HTR-8/SVneo (cell line): Measurements from ENCODE around the gene ZNF646.

Source experiments
- DNase-seq: peaks from one replicate; pipeline ENCODE4 v3.0.0; 2011; ENCODE audit warnings: low spot score, mixed read lengths; ENCODE audit not compliant: insufficient read length
- FAIRE-seq: peaks from 2 replicates; lab custom pipeline; 2011; peaks lifted over from hg19 to GRCh38; lab: Jason Lieb, UNC

Gene ZNF646, protein sequence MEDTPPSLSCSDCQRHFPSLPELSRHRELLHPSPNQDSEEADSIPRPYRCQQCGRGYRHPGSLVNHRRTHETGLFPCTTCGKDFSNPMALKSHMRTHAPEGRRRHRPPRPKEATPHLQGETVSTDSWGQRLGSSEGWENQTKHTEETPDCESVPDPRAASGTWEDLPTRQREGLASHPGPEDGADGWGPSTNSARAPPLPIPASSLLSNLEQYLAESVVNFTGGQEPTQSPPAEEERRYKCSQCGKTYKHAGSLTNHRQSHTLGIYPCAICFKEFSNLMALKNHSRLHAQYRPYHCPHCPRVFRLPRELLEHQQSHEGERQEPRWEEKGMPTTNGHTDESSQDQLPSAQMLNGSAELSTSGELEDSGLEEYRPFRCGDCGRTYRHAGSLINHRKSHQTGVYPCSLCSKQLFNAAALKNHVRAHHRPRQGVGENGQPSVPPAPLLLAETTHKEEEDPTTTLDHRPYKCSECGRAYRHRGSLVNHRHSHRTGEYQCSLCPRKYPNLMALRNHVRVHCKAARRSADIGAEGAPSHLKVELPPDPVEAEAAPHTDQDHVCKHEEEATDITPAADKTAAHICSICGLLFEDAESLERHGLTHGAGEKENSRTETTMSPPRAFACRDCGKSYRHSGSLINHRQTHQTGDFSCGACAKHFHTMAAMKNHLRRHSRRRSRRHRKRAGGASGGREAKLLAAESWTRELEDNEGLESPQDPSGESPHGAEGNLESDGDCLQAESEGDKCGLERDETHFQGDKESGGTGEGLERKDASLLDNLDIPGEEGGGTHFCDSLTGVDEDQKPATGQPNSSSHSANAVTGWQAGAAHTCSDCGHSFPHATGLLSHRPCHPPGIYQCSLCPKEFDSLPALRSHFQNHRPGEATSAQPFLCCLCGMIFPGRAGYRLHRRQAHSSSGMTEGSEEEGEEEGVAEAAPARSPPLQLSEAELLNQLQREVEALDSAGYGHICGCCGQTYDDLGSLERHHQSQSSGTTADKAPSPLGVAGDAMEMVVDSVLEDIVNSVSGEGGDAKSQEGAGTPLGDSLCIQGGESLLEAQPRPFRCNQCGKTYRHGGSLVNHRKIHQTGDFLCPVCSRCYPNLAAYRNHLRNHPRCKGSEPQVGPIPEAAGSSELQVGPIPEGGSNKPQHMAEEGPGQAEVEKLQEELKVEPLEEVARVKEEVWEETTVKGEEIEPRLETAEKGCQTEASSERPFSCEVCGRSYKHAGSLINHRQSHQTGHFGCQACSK (N-terminal part only)

DNA sequence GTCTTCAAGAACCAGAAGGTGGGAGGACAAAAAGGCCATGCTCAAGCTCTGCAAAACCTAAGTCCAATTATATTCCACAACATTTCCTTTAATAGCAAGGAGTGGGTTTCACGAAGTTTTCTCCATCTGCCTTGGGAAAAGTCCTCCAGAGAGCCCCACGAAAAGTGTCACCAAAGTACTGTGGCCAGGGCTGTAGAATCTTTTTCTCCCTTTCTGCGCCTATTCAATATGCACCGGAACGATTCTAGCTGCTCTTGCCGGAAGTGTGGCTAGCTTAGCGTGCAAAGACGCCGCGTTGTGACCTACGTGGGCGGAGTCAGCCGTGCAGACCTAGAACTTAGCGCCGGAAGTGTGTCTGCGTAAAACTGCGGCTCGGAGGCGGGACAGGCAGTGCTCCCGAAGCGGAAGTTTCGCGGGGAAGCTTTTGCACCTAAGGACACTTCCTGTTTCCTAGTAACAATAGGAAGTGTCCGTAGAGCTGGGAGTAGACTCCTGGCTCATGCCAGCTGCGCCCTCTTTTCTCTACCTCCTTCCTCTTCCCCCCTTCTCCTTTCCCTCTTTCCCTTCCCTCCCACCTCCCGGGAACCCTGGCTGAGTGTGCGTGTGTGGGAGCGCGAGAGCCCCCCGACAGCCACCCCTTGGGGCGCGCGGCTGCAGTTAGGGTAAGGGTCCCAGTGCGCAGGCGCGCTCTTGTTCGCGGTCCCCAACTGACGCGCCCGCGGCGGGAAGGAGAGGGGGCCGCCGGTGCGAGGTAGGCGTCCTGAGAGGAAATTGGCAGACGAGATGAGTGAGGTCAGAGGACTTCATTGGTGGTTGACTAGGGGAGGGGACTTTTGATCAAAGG, at the start of gene ZNF646, which contains the start of gene ZNF668:
Gene ZNF646 (plus strand): TSS at position 453 of the 844 bp plus-strand sequence. CDS start 1,903 bp downstream, outside the sequence.
Gene ZNF668 (minus strand): TSS at position 271 of the 844 bp plus-strand sequence. CDS start 9,781 bp downstream, outside the sequence.
- DNase-seq: peak; percentile 97
- FAIRE-seq: peak; percentile 59

DNA sequence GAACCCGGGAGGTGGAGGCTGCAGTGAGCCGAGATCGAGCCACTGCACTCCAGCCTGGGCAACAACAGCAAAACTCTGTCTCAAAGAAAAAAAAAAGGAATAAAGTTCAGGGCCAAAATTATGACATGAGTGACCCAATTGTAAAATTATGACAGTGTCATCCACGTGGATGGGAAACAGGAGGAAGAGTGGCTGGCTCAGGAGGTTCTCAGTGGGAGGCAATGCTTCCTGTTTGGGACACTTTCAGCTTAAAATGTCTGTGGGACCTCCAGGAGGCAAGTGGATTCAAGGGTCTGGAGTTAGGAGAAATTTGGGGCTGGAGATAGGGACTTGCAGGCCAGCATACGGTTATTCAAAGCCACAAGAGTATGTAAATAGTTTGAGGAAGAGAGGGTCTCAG, 48.9 kb upstream of the ZNF646 start:
- no peak for FAIRE-seq
- no peak for DNase-seq

DNA sequence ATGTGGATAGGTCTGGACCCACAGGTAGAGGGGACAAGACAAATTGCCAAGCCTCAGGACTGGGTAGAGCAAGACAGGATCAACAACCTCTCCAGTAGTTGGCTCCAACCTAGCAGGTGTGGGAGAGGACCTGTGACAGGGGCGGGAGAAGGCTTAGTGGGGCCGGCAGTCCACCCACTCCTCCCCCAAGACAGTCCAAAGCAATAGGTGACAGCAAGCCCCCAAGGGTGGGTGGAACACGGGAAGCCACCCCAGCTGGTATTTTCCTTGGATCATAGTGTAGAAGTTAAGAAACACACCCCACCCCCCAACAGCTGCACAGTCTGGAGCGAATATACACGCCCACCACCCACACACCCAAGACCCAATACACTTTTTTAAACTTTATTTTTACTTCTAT, 45.0 kb upstream of the ZNF646 start:
- FAIRE-seq: no peak
- DNase-seq: no peak

DNA sequence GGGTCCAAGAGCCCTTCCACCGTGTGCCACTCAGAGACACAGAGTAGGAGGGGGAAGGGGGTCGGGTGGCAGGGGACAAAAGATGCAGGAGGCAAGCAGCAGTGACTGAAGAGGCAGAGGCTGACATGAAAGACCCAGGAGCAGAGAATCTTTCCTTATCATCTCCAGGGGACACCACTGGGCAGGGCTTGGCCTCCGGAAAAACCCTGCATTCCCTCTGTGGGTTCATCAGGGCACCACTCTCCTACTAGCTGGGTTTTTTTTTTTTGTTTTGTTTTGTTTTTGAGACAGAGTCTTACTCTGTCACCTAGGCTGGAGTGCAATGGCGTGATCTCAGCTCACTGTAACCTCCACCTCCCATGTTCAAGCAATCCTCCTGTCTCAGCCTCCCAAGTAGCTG, 42.9 kb upstream of the ZNF646 start:
- no peak for DNase-seq
- no peak for FAIRE-seq

DNA sequence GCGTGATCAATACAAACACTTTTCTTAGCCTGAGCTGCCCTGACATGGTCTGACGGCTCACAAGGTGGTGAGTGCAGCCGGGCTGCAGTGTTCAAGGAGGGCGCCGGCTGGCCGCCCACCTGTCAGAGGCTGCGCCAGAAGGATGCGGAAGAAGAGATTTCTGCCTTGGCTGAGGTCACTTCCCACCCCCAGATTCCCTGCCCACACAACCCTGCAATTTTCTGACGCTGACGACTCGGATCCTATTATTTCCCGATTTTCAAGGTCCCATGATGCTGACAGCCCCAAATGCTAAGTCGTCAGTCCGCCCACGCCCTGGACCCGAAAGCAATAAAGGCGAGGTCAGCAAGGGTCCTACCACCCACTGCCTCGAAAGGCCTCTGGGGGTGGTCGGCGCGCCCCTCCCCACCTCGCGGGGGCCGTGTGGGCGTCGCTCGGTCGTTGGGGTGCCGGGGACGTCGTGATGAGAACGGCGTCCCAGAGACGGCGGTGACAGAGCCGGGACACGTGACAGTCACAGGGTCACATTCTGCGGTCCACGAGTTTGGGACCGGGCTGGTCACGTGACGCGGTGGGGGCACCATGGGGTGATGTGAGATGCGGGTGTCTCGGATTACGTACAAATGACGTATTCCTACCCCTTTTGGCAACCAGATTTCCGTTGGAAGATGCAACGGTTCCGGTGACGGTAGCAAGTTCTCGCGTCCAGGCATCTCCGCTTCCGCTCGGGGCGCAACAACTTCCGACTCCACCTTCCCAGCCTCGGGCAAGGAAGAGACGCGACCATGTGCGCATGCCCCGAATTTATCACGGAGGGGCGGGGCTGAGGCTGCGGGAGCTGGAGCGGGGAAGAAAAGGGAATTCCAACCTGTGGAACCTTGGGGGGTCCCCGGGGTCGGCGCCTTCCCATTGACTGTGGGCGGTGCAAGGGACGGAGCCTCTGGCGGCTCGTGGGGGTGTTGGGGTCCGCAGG, 41.2 kb upstream of the ZNF646 start, which contains the start of gene STX4:
Gene STX4 (plus strand): TSS at position 823 of the 973 bp plus-strand sequence. CDS start 248 bp downstream, outside the sequence.
- FAIRE-seq: peak; percentile 98
- DNase-seq: peak; percentile 98

DNA sequence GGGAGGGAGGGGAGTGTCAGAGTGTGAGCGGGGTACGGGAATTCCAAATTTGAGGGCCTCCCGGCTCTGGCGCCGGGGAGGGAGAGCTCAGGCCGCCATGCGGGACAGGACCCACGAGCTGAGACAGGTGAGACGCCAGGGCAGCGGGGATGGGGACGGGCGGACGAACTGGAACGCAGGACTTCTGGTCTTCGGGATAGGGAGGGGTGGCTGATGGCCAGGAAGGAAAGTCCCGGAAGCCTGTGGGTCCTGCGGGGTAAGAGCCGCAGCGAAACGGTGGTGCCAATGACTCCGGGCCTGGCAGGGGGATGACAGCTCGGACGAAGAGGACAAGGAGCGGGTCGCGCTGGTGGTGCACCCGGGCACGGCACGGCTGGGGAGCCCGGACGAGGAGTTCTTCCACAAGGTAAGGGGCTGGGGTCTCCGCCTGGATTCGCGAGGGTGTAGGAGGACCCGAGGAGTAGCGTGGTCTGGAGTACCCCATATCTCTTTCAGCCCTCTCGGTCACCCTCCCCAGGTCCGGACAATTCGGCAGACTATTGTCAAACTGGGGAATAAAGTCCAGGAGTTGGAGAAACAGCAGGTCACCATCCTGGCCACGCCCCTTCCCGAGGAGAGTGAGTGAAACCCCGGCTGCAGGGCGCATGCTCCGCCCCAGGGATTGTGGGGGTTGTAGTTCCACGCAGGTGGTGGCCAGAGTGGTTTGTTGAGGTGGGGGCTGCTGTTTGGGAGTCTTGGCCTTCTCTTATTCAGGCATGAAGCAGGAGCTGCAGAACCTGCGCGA, 40.3 kb upstream of the ZNF646 start:
- DNase-seq (peak; percentile 99), FAIRE-seq (no peak)

DNA sequence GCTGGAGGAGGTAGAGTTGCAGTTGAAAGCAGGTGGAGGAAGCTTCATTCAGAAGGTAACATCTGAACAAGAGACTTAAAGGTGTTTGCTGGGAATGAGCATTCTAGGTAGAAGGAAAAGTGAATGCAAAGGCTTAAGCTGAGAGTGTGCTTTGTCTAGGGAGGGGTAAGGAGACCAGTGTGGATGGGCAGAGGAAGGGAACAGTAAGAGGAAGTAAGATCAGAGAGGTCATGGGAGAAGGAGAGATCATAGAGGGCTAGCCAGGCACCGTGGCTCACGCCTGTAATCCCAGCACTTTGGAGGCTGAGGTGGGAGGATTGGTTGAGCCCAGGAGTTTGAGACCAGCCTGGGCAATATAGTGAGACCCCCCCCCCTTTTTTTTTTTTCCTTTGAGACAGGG, 37.5 kb upstream of the ZNF646 start:
- DNase-seq: no peak
- FAIRE-seq: no peak

DNA sequence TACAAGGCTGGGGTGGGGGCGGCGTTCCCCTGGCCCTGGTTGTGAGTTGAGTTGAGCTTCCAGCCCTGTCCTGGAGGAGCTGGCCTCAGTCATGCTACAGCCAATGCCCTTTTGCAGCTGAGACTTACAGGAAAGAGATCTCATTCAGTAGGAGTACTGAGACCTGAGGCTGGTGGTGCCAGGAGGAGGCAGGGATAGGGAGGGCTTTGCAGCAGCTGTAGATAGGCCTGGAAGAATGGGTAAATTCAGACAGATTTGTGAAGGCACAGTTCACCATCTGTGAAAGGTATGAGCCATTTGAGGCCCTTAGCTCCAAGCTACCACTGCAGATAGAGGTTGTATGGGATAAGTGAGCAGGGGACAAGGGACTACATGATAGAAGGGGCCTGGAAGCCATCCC, 35.2 kb upstream of the ZNF646 start:
- FAIRE-seq: no peak
- DNase-seq: no peak

DNA sequence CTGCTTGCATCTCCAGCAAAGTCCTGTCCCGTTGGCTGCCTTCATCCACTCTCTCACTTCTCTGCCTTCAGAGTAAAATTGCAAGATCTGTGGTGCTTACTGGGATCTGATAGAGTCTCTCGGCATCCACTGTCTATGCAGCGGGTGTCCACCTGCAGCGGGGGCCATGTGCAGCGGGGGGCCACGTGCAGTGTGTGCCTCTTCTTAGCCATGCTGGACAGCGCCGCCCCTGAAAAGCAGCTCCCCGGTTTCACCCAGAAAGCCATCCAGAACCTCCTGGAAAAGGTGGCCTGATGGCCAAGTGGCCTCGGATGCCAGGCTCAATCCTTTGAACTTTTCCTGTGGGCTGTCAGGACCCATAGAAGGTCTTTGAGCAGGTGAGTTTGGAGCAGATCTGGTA, 31.4 kb upstream of the ZNF646 start:
- no peak for DNase-seq
- no peak for FAIRE-seq

DNA sequence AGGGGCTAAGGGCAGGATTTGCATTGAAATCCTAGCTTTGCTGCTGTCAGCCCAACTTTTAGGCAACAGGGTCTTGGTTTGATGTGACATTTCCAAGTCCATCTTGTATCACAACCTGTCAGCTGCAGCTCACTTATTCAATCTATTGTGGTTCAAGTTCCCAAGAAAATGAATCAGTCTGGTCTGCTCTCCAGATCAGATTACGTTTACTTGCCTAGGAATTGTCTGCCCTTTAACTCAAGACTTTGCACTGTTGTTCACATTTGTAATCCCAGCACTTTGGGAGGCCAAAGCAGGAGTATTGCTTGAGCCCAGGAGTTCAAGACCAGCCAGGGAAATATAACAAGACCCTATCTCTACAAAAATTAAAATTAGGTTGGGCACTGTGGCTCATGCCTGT, 30.9 kb upstream of the ZNF646 start:
- DNase-seq (no peak), FAIRE-seq (no peak)

DNA sequence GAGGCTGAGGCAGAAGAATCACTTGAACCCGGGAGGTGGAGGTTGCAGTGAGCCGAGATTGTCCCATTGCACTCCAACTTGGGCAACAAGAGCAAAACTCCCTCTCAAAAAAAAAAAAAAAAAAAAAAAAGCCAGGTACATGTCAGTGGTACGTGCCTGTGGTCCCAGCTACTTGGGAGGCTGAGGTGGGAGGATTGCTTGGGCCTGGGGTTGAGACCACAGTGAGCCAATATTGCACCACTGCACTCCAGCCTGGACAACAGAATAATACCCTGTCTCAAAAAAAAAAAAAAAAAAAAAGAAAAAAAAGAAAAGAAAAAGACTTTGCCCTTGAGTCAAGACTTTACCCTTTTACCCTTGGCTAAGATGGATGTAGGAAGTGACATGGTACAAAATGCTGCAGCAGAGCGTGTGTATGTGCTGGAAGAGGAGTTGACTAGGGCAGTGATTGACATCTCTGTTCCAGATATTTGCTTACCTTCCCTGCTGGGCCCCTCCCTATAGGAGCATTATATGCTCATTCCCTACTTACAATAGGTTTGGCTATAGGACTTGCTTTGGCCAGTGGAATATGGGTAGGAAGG, 30.2 kb upstream of the ZNF646 start:
- no peak for DNase-seq
- FAIRE-seq: no peak

DNA sequence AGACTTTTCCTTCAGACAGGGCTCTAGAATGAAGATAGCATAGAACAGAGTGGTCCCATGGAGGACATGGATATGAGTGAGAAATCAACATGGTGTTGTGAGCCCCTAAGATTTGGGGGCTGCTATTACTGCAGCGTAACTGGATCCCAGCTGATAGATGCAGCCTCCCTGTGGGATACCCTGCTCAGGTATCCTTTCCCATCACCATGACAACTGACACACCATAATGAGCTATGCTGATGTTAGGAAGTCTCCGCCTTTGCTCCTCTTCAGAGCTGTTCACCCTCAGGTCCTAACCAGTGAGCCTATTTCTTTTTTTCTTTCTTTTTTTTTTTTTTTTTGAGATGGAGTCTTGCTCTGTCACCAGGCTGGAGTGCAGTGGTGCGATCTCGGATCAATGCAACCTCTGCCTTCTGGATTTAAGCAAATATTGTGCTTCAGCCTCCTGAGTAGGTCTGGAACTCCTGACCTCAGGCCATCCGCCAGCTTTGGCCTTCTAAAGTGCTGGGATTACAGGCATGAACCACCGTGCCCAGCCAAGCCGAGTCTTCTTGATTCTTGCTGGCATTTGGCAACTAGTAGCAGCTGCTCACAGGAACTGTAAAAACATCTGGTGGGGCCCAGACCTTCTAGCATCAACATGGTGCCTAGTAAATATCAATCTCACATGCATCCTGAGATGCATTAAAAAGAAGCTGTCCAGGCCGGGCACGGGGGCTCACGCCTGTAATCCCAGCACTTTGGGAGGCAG, 23.8 kb upstream of the ZNF646 start:
- DNase-seq (no peak), FAIRE-seq (no peak)

DNA sequence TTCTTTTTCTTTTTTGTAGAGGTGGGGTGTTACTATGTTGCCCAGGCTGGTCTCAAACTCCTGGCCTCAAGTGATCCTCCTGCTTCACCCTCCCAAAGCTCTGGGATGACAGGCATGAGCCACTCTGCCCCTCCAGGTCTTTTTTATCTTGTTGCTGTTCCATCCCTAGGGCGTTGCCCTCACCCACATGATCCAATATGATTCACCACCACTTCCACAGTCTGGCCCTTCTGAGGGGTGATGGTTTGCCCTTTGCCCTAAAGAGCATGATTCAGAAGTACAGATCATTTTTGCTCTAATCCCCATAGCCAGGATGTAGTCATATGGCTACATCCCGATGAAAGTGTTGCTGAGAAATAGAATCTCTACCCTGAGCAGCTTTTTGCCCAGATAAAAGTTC, 22.1 kb upstream of the ZNF646 start:
- peak; percentile 97 for FAIRE-seq
- peak; percentile 91 for DNase-seq

DNA sequence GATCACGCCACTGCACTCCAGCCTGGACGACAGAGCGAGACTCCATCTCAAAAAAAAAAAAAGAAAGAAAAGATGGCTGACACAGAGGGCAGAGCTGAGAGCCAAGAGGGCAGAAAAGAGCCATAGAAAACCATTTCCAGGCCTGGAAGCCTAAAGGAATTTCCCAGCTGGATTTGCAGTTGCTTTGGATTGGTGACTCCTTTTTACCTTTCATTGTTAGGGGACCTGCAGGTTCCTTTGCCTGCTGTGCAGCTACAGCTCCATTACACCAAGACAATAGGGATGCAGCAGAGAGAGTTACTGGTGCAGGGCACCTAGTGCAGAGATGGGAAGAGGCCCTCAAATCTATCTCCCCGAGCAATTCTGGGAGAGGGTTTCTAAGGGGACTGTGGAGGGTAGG, 18.6 kb upstream of the ZNF646 start:
- FAIRE-seq (no peak), DNase-seq (no peak)

DNA sequence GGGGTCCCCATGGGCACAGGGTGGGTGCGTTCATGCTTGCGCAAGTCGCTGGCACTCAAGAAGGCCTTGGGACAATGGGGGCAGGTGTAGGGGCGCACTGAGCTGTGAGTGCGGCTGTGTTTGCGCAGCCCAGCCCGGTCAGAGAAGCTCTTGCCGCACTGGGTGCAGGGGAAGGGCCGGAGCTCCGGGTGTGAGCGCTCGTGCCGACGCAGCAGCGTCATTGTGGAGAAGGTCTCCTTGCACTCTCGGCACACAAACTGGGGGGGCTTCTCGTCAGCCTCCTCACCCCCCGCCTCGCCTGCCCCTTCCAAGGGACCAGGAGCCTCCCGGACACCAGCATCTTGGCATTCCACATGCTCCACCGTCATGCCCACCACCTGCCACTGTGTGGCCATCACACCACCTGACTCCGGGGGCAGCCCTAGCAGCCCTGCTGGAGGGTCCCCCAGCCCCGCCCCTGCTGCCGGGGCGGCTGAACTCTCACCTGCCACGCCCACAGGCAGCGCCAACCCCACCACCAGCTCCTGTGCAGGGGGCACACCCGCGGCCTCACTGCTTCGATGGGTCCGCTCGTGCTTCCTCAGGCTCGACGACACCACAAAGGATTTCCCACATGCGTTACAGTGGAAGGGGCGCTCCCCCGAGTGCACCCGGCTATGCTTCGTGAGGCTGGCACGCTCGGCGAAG, 13.0 kb upstream of the ZNF646 start:
- DNase-seq (no peak), FAIRE-seq (no peak)
